Epithelial cell of esophagus (primary cell): ENCODE results near the gene CHSY3.

Source experiments
- DNase-seq: peaks from one replicate; pipeline ENCODE4 v3.0.0; 2010; ENCODE audit warnings: low read depth
- H3K4me3 ChIP-seq: 2 replicates; pipeline ENCODE4 v1.5.1; 2011; ENCODE audit warnings: mild to moderate bottlenecking, low read length, control low read depth
- TF ChIP-seq, protein P1 (sequence below): IDR thresholded peaks from 2 replicates; pipeline ENCODE4 v1.5.1; 2011; ENCODE audit warnings: low read depth, mild to moderate bottlenecking, low read length, control low read depth, inconsistent platforms; ENCODE audit not compliant: insufficient read depth; ENCODE audit errors: missing control alignments

CHSY3 gene

DNA sequence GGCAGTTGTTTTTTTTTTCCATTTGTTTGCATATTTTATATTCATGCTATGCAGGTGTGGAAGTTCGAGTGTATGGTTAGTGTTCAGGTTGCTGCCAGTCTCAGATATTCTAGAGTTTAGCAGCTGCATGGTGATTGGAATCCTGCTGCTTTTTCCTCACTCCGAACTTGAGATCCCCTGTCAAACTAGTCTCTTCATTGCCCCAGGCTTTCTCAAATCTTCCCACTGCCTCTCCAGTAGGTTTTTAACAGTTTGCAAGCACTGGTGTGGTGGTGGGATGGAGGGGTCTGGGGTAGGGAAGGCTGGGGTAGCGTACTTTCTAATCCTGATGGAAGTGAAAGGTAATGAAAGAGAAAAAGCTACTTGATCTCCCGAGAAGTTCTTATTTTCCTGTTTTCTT, 112.9 kb downstream of the CHSY3 start:
- DNase-seq: no peak
- TF ChIP-seq, protein P1, sequence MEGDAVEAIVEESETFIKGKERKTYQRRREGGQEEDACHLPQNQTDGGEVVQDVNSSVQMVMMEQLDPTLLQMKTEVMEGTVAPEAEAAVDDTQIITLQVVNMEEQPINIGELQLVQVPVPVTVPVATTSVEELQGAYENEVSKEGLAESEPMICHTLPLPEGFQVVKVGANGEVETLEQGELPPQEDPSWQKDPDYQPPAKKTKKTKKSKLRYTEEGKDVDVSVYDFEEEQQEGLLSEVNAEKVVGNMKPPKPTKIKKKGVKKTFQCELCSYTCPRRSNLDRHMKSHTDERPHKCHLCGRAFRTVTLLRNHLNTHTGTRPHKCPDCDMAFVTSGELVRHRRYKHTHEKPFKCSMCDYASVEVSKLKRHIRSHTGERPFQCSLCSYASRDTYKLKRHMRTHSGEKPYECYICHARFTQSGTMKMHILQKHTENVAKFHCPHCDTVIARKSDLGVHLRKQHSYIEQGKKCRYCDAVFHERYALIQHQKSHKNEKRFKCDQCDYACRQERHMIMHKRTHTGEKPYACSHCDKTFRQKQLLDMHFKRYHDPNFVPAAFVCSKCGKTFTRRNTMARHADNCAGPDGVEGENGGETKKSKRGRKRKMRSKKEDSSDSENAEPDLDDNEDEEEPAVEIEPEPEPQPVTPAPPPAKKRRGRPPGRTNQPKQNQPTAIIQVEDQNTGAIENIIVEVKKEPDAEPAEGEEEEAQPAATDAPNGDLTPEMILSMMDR: no peak
- H3K4me3 ChIP-seq: no peak overlapping the region

DNA sequence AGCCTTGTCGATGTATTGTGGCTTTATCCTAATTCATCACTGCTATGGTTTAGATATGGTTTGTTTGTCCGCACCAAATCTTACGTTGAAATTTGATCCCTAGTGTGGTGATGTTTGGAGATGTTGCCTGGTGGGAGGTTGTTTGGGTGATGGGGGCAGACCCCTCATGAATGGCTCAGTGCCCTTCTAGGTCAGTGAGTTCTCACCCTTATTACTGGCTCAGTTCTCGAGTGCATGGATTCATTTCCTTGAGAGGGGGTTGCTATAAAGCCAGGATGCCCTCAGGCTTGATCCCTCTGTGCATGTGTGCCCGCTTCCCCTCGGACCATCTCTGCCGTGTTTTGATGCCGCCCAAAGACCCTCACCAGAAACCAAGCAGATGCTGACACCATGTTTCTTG, 114.4 kb downstream of the CHSY3 start:
- H3K4me3 ChIP-seq: no peak overlapping the region
- TF ChIP-seq, protein P1: no peak
- no peak for DNase-seq

DNA sequence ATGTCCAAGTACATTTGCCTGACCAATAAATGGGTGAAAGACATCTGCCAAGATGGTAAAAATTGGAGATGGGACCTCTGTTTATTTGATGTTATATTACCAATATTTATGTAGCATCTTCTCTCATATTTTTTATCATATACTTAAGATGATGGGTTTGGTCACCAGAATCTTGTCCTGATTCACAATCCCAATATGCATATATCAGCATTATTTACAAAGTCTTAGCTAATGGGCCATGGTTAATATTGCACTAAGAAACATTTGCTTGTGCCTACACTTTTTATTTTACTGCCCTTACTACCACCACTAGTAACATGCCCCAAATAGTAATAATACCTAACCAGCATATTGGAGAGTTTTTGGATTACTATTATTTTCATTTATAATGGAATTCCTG, 116.7 kb downstream of the CHSY3 start:
- TF ChIP-seq, protein P1: no peak
- DNase-seq: no peak
- H3K4me3 ChIP-seq: no peak overlapping the region

DNA sequence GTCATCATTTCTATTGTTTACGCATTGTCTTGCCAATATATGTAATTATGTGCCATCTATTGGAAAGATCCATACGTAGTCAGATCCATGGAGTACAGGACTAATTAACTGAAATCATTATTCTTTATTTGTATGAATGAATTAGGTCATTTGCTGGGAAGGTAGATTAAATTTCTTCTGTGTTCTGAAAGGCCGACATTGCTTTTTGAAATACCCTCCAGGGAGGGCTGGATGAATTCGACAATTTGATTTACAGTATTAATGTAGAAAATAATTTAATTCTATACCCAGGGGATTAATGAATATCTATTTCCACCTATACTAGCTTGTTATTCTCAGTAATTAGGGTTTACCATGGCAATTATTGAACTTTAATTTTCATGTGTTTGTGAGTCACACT, 117.6 kb downstream of the CHSY3 start:
- no peak for DNase-seq
- H3K4me3 ChIP-seq: no peak overlapping the region
- TF ChIP-seq, protein P1: no peak

DNA sequence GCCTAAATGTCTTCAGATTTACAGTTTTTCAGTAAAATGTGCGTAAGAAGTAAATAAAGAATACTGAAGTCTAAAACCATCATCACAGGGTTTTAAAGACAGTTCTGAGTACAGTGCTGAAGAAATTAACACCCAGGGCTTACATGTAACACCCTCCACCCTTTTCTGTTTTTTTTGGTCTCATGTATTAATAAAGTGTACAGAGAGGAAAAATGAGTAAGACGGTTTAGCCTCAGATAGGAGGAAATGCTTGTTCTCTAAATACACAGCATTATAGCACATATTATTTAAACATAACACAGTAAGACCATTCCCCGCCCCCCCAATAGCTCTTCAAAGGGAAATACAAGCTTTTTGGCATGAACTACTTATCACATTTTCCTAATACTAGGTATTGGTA, 119.3 kb downstream of the CHSY3 start:
- no peak overlapping the region for H3K4me3 ChIP-seq
- TF ChIP-seq, protein P1: no peak
- no peak for DNase-seq

DNA sequence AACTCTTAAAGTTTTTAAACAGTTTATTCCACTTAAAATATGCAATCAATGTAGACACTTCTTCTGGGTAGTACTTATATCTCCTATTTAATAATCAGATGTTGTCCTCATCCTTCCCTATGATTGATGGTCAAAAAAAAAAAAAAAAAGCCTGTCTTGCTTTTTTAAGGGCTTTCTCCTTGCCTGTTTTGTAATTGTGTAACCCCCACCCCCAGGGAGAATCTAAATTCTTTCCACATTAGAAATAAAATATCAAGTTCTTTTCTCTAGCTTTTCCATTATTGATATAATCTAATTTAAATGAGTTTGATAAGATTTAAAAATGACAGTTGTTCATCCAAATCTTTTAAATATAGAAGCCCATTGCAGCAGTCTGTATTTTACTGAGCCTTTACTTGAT, 119.7 kb downstream of the CHSY3 start:
- TF ChIP-seq, protein P1: no peak
- DNase-seq: no peak
- no peak overlapping the region for H3K4me3 ChIP-seq

DNA sequence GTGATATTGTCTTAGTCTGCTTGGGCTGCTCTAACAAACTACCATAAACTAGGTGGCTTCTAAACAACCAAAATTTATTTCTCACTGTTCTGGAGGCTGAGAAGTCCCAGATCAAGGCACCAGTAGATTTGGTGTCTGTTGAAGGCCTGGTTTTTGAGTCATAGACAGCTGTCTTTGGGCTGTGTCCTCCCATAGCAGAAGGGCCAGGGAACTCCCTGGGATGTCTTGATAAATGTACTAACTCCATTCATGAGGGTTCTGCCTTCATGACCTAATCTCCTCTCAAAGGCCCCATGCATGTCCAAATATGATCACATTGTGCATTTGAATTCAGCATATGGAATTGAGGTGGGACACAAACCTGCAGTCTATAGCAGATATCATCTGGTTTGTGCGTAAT, 121.2 kb downstream of the CHSY3 start:
- TF ChIP-seq, protein P1: no peak
- no peak for DNase-seq
- no peak overlapping the region for H3K4me3 ChIP-seq
